NCI-H2081 treated with DMSO at 0.1 percent for 48 hours (cell line): ENCODE data around the gene RTN3.
"Not testable (repeated sequence)": the region's sequence is repeated elsewhere in the genome, so short reads cannot be mapped to it uniquely, and the experiment has no call there.

Experiments used
- DNase-seq: peaks from one replicate; lab custom pipeline; 2025; lab: John Stamatoyannopoulos, UW

The RTN3 gene, protein sequence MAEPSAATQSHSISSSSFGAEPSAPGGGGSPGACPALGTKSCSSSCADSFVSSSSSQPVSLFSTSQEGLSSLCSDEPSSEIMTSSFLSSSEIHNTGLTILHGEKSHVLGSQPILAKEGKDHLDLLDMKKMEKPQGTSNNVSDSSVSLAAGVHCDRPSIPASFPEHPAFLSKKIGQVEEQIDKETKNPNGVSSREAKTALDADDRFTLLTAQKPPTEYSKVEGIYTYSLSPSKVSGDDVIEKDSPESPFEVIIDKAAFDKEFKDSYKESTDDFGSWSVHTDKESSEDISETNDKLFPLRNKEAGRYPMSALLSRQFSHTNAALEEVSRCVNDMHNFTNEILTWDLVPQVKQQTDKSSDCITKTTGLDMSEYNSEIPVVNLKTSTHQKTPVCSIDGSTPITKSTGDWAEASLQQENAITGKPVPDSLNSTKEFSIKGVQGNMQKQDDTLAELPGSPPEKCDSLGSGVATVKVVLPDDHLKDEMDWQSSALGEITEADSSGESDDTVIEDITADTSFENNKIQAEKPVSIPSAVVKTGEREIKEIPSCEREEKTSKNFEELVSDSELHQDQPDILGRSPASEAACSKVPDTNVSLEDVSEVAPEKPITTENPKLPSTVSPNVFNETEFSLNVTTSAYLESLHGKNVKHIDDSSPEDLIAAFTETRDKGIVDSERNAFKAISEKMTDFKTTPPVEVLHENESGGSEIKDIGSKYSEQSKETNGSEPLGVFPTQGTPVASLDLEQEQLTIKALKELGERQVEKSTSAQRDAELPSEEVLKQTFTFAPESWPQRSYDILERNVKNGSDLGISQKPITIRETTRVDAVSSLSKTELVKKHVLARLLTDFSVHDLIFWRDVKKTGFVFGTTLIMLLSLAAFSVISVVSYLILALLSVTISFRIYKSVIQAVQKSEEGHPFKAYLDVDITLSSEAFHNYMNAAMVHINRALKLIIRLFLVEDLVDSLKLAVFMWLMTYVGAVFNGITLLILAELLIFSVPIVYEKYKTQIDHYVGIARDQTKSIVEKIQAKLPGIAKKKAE

DNA sequence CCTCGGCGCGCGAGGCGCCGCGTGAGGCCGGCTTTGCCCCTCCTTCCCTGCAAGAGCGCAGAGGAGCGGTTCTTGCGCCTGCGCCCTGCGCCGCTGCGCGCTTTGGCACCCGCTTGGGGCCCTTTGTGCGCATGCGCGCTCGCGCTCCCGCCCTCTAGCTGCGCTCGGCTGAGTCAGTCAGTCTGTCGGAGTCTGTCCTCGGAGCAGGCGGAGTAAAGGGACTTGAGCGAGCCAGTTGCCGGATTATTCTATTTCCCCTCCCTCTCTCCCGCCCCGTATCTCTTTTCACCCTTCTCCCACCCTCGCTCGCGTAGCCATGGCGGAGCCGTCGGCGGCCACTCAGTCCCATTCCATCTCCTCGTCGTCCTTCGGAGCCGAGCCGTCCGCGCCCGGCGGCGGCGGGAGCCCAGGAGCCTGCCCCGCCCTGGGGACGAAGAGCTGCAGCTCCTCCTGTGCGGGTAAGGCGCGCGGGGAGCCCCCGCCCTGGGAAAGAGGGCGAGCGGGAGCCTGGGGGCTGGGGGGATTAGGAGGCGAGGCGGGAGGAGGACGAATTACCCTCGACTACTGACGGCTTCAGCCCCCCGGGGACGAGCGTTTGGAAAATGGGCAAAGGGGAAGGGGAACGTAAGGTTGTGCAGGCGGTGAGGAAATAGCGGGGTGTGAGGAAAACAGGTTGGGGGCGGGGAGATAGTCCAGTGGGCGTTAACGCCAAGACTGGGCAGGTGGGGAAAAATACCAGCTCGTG is at the start of gene RTN3:
Gene RTN3 (plus strand): TSS at position 180 of the 745 bp plus-strand sequence. CDS start 137 bp downstream, at position 317.
- DNase-seq, result peak; percentile 78

DNA sequence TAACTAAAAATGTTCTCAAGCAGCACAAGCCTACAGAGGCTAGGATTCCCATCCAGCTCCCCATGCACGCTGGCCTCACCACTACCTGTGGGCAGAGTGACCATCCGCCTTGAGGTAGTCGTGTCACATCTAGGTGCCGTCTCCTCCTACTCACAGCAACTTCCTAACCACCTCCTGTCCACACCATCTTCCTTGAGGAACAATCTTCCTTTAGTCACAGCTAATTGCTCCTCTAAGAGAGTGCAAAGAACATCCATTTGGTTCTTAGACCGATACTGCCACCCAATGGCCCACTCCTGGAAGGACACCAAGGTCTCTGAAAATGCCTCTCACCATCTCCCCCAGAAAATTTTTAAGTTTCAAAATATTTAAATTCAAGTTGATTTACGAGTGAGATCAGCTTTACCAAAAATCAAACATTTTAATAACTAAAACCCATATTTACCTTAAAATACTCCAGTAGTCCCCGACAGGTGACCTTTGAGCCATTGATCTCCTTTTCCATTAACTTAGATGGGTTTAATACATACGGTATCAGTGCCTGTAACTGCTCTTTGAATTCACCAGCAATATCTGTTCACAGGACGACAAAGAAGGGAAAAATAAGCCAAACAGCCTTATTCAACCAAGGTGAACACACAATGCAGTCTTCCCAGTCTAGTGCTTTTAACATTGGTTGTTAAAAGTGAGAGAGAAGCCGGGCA is 45.4 kb upstream of the RTN3 start:
- DNase-seq, result no peak

DNA sequence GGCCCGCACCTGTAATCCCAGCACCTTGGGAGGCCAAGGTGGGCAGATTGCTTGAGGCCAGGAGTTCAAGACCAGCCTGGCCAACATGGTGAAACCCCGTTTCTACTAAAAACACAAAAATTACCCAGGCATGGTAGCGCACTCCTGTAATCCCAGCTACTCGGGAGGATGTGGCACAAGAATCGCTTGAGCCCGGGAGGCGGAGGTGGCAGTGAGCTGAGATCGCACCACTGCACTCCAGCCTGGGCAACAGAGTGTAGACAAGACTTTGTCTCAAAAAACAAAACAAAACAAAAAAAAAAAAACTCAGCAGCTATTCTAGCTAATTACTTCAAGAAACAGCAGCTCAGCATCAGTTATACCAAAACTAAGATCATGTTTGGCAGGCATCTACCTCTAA is 42.9 kb upstream of the RTN3 start:
- DNase-seq, result not testable (repeated sequence)

DNA sequence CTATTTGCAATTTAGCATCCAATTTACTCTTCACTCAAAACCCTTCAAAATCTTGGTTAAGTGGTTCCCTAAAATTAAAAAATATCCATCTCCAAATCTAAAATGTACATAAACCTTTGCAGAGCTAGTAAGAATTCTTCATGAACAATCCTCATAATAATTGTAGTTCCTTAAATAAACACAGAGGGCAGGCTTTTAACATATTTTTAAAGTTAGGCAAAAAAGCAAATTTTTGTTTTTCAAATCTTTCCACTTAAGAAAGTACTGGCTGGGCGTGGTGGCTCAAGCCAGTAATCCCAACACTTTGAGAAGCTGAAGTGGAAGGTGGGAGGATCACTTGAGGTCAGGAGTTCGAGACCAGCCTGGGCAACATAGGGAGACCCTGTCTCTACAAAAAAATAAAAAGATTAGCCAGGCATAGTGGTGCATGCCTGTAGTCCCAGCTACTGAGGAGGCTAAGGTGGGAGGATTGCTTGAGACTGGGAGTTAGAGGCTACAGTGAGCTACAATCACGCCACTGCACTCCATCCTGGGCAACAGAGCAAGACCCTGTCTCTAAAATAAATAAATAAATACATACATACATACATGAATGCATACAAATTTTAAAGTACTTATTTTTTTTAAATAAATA is 42.0 kb upstream of the RTN3 start:
- no peak for DNase-seq

DNA sequence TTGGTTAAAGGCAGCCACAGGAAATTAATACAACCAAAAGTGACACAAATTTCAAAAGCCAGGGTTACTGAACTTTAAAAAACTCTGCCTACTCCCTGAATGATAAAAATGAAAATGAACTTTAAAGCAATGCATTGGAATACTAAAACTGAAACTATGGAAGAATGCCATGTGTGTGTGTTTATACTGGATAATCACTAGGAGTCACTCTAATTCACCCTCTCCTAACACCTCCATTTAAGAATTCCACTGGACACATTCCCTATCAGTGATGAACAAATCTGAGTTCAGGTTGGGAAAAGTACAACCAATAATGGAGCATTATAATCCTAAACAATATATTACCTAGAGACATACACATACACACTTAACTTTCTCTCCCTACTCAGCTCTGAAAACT is 39.6 kb upstream of the RTN3 start:
- no peak for DNase-seq

DNA sequence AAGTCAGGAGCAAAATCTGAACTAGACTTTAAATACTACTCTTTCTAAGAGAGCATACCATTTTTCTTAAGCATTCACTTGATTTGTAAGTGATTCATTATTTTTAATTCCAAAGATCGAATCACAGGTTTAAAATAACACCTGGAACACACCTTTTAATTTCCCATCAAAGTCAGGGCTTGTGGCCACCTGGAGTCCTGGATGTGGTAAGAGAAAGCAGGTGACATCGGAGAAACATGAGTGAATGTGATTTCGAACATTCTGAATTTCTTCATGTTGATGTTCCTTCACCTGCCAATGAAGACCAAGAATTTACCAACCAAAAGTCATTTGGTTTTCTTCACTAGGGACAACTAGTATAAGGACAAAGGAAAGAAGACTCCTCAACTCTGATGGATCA is 38.1 kb upstream of the RTN3 start:
- no peak for DNase-seq

DNA sequence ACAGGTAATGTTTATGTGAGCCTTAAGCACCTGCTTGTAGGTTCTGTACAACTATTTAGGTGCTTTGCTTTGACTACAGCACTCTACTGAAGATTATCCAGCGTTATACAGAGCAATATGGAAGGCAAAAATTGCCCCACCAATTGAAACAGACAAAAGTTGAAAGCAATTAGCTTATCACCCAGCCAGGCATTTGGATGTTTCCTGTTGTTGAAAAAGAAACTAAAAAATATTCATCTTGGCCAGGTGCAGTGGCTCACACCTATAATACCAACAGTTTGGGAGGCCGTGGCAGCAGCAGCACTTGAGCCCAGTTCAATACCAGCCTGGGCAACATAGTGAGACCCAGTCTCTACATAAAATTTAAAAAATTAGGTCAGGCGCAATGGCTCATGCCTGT is 28.6 kb upstream of the RTN3 start:
- no peak for DNase-seq

DNA sequence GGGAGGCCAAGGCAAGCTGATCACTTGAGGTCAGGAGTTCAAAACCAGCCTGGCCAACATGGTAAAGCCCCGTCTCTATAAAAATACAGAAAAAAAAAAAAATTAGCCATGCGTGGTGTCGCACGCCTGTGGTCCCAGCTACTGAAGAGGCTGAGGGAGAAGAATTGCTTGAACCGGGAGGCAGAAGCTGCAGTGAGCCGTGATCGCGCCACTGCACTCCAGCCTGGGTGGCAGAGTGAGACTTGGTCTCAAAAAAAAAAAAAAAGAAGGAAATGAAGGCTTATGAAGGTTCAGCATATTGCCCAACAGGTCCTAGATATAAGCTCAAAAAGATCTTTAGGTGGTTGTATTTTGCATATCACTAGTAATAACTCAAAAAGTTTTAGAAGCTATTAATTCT is 20.3 kb upstream of the RTN3 start:
- DNase-seq, result no peak

DNA sequence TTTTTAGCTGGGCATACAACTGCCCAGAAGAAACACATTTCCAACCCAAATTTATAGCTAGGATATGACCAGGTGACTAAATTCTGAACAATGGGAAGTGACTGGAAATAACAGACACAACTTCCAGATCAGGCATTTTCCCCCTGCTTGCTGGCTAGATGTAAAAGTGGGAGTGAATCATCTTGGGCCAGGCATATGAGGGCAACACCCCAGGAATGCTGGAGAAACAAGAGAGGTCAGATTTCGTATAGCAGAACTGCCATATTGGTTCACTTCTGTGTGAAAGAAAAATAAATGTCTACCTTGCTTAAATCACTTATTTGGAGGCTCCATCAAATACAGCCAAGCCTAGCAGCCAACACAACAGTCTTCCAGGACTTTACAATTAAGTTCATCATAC is 17.5 kb upstream of the RTN3 start:
- DNase-seq, result no peak

DNA sequence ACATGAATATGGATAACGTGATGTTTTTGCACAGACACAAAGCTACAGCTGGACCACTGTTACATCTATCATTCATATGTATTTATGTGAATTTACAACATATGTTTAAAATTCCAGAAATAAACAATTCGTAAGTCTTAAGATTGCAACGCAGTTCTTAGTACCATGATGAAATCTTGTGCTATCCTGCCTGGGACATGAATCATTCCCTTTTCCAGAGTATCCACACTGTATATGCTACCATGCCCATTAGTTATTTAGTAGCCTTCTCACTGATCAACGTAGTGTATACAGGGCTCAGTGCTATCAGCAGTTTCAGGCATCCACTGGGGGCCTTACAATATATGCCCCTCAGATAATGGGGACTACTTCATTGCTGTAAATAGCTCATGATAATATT is 14.4 kb upstream of the RTN3 start:
- no peak for DNase-seq

DNA sequence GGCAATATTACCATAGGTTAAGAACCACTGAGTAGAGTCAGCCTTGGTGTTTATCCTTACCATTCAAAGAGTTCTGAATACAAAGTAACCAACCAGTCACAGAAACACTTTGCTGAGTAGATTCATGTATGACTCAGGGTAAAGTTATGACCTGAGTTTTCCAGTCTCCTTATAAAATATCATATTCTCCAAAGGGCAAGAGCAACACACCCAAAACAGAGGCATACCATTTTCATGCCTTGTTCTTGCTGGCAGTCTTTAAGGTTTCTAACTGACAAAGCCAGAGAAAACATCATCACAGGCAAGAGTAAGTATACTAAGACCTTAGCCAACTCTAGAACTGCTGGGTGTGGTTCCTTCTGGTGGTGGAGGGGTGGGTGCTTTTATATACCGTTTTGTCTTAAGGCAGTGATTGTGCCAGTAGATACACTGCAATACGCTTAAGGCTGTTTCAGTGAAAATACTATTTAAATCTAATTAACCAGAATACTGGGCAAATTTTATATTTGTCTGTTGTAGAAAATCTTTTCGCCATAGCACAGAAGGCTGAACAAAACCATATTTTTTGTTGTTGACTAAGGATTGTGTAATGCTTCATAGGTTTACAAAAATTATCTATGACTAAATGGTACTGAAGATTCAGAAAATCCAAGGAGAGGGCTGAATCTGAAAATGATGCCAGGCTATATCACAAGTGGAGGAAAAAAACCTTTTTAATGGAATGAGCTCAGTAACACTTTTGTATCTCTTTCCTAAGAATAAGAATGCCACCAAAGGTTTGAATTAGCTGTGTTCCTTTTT is 13.1 kb upstream of the RTN3 start:
- DNase-seq, result no peak

DNA sequence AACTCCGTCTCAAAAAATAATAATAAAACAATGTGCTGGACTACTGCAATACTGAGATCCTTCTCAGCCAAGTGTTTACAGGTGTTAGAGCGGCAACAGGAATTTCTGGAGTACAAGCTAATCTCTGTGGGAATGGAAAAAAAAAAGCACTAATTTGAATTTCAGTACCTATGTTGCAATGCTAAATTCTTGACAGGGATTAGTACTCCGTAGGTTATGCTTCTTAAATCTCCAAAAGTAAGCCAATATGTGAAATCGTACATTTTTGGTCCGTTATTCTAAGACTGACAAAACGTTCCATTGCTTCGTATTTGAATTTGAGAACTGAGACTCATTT is 11.2 kb upstream of the RTN3 start:
- no peak for DNase-seq

DNA sequence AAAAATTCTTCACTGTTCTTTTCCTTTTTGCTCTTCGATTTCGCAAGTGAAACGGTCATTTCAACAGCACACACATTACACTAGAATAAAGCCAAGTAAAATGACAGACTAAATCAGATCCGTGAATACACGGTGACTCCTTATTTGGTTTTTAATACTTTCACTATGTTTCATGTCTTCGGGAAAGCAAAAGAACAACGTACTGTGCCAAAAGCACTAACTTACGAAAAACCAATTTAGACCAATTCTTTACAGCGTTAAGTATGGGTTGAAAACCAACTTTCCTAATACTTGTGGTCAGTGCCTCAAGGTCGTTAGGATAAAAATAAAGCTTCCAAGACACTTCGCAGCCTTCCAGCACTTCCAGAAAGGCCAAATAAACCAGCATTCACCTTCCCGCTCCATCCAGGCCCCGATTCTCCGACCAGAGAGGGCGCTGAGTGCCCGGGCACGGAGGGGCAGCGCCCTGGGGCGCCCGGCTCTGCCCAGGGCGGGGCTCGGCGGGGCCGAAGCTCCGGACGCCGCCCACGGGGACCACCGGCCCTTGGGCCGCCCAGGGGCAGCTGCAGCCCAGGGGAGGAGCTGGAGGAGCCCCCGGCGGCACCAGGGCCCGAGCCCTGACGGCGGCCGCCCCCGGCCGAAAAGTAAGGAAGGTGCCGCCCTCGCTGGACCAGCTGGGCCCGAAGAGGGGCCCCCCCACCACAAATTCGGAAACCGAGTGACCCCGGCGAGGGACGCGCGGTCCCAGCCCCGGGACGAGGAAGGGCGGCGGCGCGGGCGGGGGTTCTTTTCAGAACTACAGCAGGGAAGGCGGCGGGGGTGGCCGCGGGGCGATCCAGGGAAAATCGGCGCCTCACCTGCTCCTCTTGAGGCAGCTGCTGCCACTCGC is 10.6 kb upstream of the RTN3 start:
- DNase-seq, result no peak

DNA sequence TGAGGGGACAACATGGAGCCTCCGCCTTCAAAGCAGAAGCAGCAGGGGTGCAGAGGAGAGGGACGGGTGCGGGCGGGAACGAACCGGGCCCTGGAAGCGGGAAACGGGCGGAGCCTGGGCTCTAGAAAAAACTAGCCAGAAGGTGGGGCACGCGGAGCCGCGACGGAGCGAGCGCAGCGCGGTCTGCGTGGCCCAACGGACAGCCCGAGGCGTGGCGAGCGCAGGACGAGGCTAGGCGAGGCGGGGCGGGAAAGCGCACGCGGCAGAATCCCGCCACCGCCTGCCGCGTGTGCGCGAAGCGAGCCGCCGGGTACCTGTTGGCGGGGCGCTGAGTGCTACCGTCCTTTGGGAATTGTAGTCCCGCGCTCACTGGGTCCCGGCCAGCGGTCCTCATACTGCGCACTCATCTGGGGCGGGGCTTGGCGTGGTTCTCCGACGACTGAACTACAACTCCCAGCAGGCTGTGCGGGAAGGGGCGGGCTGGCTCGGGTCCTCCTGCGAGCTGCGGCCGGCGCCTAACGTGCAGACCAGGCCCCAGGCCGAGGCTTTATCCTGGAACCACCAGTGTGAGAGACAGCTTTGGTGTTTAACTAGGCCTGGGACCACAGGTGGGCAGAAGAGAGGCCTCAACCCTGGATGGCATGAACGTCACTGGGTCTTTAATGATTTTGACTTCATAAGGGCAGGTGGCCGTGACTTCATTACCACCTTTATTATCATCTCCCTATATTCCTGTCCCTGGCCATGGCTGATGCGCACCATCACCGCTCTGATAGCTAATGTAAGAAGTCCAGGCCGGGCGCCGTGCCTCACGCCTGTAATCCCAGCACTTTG is 9.8 kb upstream of the RTN3 start, which contains the start of gene ATL3:
Gene ATL3 (minus strand): TSS at position 55 of the 834 bp plus-strand sequence. CDS start 41 bp downstream, at position 14.
- peak; percentile 39 for DNase-seq

DNA sequence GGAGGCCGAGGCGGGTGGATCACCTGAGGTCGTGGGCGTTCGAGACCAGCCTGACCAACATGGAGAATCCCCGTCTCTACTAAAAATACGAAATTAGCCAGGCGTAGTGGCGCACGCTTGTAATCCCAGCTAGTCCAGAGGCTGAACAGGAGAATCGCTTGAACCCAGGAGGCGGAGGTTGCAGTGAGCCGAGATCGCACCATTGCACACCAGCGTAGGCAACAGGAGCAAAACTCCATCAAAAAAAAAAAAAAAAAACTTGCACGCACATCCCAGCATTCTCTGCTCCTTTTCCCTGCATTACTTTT is 9.2 kb upstream of the RTN3 start:
- DNase-seq, result no peak

DNA sequence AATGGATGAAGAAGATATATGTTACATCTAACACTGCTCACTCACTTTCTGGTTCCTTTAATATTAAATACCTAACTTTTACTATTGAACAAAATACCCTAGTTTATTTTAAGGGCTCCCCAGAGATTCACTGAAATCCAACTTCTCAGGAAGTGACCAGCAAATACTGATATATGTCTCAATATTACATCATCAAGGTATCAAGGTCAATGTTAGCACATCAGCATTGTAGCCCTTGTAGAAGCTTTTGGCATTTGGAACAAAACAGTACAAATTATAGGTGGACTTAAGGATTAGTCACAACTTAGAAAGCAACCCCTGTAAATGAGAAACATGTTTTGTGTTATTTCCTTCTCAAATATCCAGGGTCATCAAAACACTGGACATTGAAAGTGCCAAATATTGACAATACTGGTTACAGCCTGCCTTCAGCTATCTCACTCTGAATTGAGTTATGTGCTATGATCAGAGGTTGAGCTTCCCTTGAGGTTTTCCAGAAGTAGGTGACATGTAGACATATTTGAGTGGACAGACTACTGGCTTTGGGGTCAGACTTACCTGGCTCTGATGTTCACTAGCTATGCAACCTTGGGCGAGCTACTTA is 8.3 kb upstream of the RTN3 start:
- DNase-seq, result no peak

DNA sequence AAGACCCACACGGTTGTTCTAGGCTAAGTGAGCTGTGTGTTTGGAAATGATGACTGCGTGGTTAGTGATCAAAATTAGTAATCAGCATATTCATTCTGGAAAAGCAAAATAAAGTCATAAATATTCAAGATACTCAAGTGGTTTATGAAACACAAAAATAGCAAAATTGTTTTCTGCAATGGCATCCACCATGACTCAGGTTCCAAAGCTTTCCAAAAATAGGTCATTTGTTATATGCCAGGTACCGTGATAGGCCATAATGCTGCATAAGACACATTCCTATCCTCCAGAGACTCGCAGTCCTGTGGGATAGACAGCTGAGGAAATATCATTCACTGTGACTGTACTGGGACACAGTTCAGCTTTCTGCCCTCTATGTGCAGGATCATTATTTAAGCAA is 7.7 kb upstream of the RTN3 start:
- DNase-seq, result no peak

DNA sequence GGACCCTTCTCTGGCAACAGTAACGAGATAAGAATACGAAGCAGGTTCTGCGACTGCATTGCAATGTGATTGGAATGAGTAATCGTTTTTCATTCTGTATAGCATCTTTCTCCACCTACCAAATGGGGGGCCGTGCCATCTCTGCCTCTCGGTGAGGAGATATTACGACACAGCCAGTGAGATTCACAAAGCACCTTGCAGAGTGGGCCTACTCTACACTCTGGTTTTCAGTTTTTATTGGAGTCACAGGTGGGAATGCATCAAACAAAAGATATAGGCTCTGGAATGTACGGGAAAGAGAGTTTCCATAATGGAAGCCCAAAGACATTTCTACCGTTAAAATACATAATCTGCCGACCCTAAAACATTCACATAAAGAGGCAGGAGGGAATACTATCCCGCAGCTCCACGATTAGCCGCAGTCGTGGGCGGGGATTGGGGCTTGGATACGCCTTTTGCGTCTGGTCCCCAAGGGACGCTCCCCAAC is 423 bp upstream of the RTN3 start:
- no peak for DNase-seq
